HCT116 (cell line): ENCODE results near the gene ADAM11. TPM values are rescaled to one million over a fixed set of nuclear protein-coding genes. Genes with fewer than 3 reads are reported as not detected.

Source experiments
- ATAC-seq: fragments of 200-7000 bp; cut with Tn5 transposase; 2 replicates; pipeline ENCODE4 v1.9.1; 2020; ENCODE audit warnings: mild to moderate bottlenecking, moderate library complexity
- BruUV-seq: library from RNA; stranded (reverse); fragments of 400-500 nt; replicated peaks from 2 replicates; lab custom pipeline; 2021; lab: Mats Ljungman, UMichigan
- CTCF ChIA-PET: fragments of 300-600 bp; sonication (Branson Sonifier 250); formaldehyde crosslinking; loops from one replicate; lab custom pipeline; 2021; ENCODE audit warnings: antibody characterized with exemption; lab: Charles Lee
- POLR2A ChIA-PET: fragments of 300-600, 350-600 bp; sonication (Branson Sonifier 250); formaldehyde crosslinking; loops from one replicate; lab custom pipeline; 2021; ENCODE audit warnings: antibody characterized with exemption; lab: Charles Lee
- RAD21 ChIA-PET, 2 experiments: fragments of 300-600 bp; sonication (Branson Sonifier 250); formaldehyde crosslinking; loops; one replicate each; lab custom pipeline; 2023; ENCODE audit warnings: low total read pairs in 2 of 2; ENCODE audit not compliant: uncharacterized antibody in 2 of 2, unreplicated experiment in 2 of 2, low non-redundant PET in 1 of 2; lab: Charles Lee
- DNase-seq: peaks from one replicate; pipeline ENCODE4 v3.0.0-alpha.2; 2010; ENCODE audit warnings: low read depth, low spot score
- H2AFZ ChIP-seq: fragments of 200-600 bp; shearing (Covaris generic), sonication (generic); 2 replicates; pipeline ENCODE4 v1.6.1; 2017; ENCODE audit warnings: low read depth, mixed run types, mixed read lengths, antibody characterized with exemption, low read length; ENCODE audit not compliant: poor library complexity, severe bottlenecking
- H3K27ac ChIP-seq: 2 replicates; pipeline ENCODE4 v1.5.1; 2012; ENCODE audit warnings: low read depth, low read length
- H3K27me3 ChIP-seq: fragments of 200-600 bp; sonication (generic); 2 replicates; pipeline ENCODE4 v1.6.1; 2016; ENCODE audit warnings: mixed run types, low read length, mixed read lengths; ENCODE audit not compliant: insufficient read depth
- H3K36me3 ChIP-seq, 2 experiments: fragments of 200-500 bp in 1 of 2; fragments of 200-600 bp in 1 of 2; sonication (Bioruptor generic) in 1 of 2; sonication (generic) in 1 of 2; 2 replicates each; pipeline versions ENCODE4 v1.5.1 to v1.6.1; 2014 to 2016; ENCODE audit warnings: low read length in 2 of 2, inconsistent platforms in 1 of 2, mixed read lengths in 1 of 2, mixed run types in 1 of 2; ENCODE audit not compliant: insufficient read depth in 2 of 2, control insufficient read depth in 1 of 2
- H3K4me1 ChIP-seq, 2 experiments: fragments of 200-600 bp in 1 of 2; sonication (generic) in 1 of 2; 2 replicates each; pipeline versions ENCODE4 v1.5.1 to v1.6.1; 2012 to 2017; ENCODE audit warnings: low read length in 2 of 2, inconsistent platforms in 1 of 2, mild to moderate bottlenecking in 1 of 2, mixed read lengths in 1 of 2, mixed run types in 1 of 2, moderate library complexity in 1 of 2; ENCODE audit not compliant: insufficient read depth in 2 of 2, control insufficient read depth in 1 of 2
- H3K4me2 ChIP-seq: fragments of 200-600 bp; sonication (generic); 2 replicates; pipeline ENCODE4 v1.6.1; 2017; ENCODE audit warnings: mixed run types, low read length, mixed read lengths
- H3K4me3 ChIP-seq, 2 experiments: fragments of 200-600 bp in 1 of 2; sonication (generic) in 1 of 2; replicated peaks in 1 of 2; 2 replicates each; pipeline ENCODE4 v1.5.1; 2011 to 2016; ENCODE audit warnings: low read length in 2 of 2, control low read depth in 1 of 2, low read depth in 1 of 2, mild to moderate bottlenecking in 1 of 2, mixed read lengths in 1 of 2, mixed run types in 1 of 2
- H3K79me2 ChIP-seq: fragments of 200-600 bp; sonication (generic); 2 replicates; pipeline ENCODE4 v1.6.1; 2017; ENCODE audit warnings: mild to moderate bottlenecking, mixed run types, low read length, moderate library complexity, mixed read lengths; ENCODE audit not compliant: insufficient read depth
- H3K9ac ChIP-seq: fragments of 200-600 bp; sonication (generic); 2 replicates; pipeline ENCODE4 v1.6.1; 2016; ENCODE audit warnings: low read length, mixed read lengths
- H3K9me2 ChIP-seq: fragments of 200-600 bp; sonication (generic), shearing (Covaris generic); 2 replicates; pipeline ENCODE4 v1.6.1; 2017; ENCODE audit warnings: mixed run types, mild to moderate bottlenecking, moderate library complexity; ENCODE audit not compliant: insufficient read depth
- H3K9me3 ChIP-seq, 2 experiments: fragments of 200-500 bp in 1 of 2; fragments of 200-600 bp in 1 of 2; sonication (Bioruptor generic) in 1 of 2; sonication (generic) in 1 of 2; 2 replicates each; pipeline ENCODE4 v1.6.1; 2014 to 2017; ENCODE audit warnings: low read length in 2 of 2, mixed read lengths in 2 of 2, inconsistent platforms in 1 of 2, low read depth in 1 of 2, mild to moderate bottlenecking in 1 of 2, mixed run types in 1 of 2, moderate library complexity in 1 of 2; ENCODE audit not compliant: control insufficient read depth in 1 of 2, insufficient read depth in 1 of 2
- H4K20me1 ChIP-seq: fragments of 200-600 bp; sonication (generic), shearing (Covaris generic); 2 replicates; pipeline ENCODE4 v1.6.1; 2017; ENCODE audit warnings: mixed run types, mild to moderate bottlenecking, moderate library complexity; ENCODE audit not compliant: insufficient read depth
- CBX3 ChIP-seq: IDR thresholded peaks from 2 replicates; pipeline ENCODE4 v1.6.1; 2012; ENCODE audit warnings: low read depth
- EGR1 ChIP-seq: IDR thresholded peaks from 2 replicates; pipeline ENCODE4 v1.6.1; 2012; ENCODE audit warnings: low read depth
- EZH2 ChIP-seq: fragments of 200-600 bp; sonication (generic); IDR thresholded peaks from 2 replicates; pipeline ENCODE4 v1.6.1; 2017; ENCODE audit warnings: antibody characterized with exemption, mixed run types
- EZH2phosphoT487 ChIP-seq: fragments of 200-600 bp; IDR thresholded peaks from 2 replicates; pipeline ENCODE4 v1.6.1; 2018; ENCODE audit warnings: antibody characterized with exemption, borderline replicate concordance
- FOSL1 ChIP-seq: IDR thresholded peaks from 2 replicates; pipeline ENCODE4 v1.6.1; 2012; ENCODE audit warnings: low read depth
- JUND ChIP-seq: IDR thresholded peaks from 2 replicates; pipeline ENCODE4 v1.6.1; 2012
- POLR2A ChIP-seq: IDR thresholded peaks from 2 replicates; pipeline ENCODE4 v1.7.0; 2011; ENCODE audit warnings: borderline replicate concordance; ENCODE audit not compliant: insufficient read depth, insufficient read length; ENCODE audit errors: extremely low read depth
- POLR2AphosphoS5 ChIP-seq: IDR thresholded peaks from 2 replicates; pipeline ENCODE4 v1.6.1; 2011; ENCODE audit warnings: mild to moderate bottlenecking, low read depth, low read length, moderate library complexity
- SIN3A ChIP-seq: IDR thresholded peaks from 2 replicates; pipeline ENCODE4 v1.6.1; 2012; ENCODE audit warnings: low read depth
- SP1 ChIP-seq: IDR thresholded peaks from 2 replicates; pipeline ENCODE4 v1.6.1; 2012; ENCODE audit warnings: low read depth
- TCF7L2 ChIP-seq: IDR thresholded peaks from 2 replicates; pipeline ENCODE4 v1.7.0; 2011; ENCODE audit warnings: borderline replicate concordance, inconsistent platforms; ENCODE audit not compliant: insufficient read depth, insufficient read length; ENCODE audit errors: extremely low read depth
- YY1 ChIP-seq: IDR thresholded peaks from 2 replicates; pipeline ENCODE4 v1.6.1; 2011; ENCODE audit warnings: low read length, low read depth, moderate library complexity, mild to moderate bottlenecking; ENCODE audit not compliant: insufficient replicate concordance; ENCODE audit errors: extremely low read depth
- ZFX ChIP-seq: fragments of 450-650 bp; IDR thresholded peaks from 2 replicates; pipeline ENCODE4 v1.6.1; 2017
- ZNF274 ChIP-seq: fragments of 200-500 bp; sonication (Bioruptor generic); IDR thresholded peaks from 2 replicates; pipeline ENCODE4 v1.6.1; 2014; ENCODE audit warnings: mild to moderate bottlenecking, low read depth, low read length, inconsistent platforms
- intact Hi-C: fragments of 100-400 bp; cut with micrococcal nuclease; formaldehyde crosslinking; loops from 2 replicates; pipeline ENCODE4 v1.10.0; 2022
- total RNA-seq: library from RNA; stranded (reverse); gene quantifications from one replicate; pipeline ENCODE4 v1.2.1, GENCODE V29; 2021; ENCODE audit not compliant: unreplicated experiment
- TF ChIP-seq, protein P1 (sequence below): IDR thresholded peaks from 2 replicates; pipeline ENCODE4 v1.6.1; 2011; ENCODE audit warnings: mild to moderate bottlenecking, low read length, moderate library complexity; ENCODE audit not compliant: insufficient replicate concordance; ENCODE audit errors: extremely low read depth
- TF ChIP-seq, protein P2 (sequence below): IDR thresholded peaks from 2 replicates; pipeline ENCODE4 v1.6.1; 2012
- TF ChIP-seq, protein P3 (sequence below): IDR thresholded peaks from 2 replicates; pipeline ENCODE4 v1.6.1; 2012
- TF ChIP-seq, protein P4 (sequence below), 3 experiments: fragments of 200-600 bp in 1 of 3; sonication (generic) in 1 of 3; IDR thresholded peaks in 2 of 3; conservative IDR thresholded peaks in 1 of 3; 2 replicates each; pipeline ENCODE4 v1.5.1; 2012 to 2017; ENCODE audit warnings: low read depth in 2 of 3, low read length in 2 of 3, antibody characterized with exemption in 1 of 3, borderline replicate concordance in 1 of 3, control low read depth in 1 of 3, mild to moderate bottlenecking in 1 of 3, mixed read lengths in 1 of 3, mixed run types in 1 of 3, moderate library complexity in 1 of 3; ENCODE audit not compliant: insufficient read depth in 1 of 3

ADAM11 gene
- total RNA-seq, 1 experiment from 2014 or later, result 7.7 TPM

DNA sequence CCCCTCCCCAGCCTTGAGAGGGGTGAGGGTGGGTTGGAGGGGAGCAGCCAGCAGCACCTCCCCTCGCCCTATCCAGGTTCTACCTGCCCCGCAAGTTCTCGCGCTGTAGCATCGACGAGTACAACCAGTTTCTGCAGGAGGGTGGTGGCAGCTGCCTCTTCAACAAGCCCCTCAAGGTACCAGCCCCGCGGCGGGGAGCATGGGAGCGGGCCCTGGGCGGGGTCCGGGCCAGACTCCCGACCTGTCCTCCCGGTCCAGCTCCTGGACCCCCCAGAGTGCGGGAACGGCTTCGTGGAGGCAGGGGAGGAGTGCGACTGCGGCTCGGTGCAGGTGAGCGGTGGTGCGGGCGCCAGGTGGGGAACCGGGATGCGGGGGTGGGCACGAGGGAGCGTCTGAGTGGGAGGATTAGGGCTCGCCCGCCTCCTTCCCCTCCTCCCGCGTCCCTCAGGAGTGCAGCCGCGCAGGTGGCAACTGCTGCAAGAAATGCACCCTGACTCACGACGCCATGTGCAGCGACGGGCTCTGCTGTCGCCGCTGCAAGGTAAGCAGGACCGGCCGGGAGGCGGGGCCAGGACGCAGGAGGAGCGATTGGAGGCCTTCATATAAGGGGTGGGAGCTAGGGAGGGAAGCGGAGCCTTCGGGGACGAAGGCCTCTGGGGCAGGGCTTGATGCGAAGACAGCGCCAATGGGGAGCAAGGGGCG is 16.5 kb downstream of the ADAM11 start:
- no peaks in the 10 kb centered on the region for H3K9me2 ChIP-seq
- no peaks in the 10 kb centered on the region for H3K27me3 ChIP-seq
- ChIA-PET POLR2A (interaction anchor here (0.6 to 1.0 kb wide), 4 partner anchors 12 to 286 kb away, joined by 3 to 5 read pairs (median 4); partner anchors contain the start of gene NMT1), RAD21 (interaction anchor here (0.6 to 1.4 kb wide), 5 partner anchors 9 to 136 kb away, joined by 3 to 6 read pairs (median 5); no protein-coding TSS in a partner anchor), CTCF (interaction anchor here (0.8 to 2.2 kb wide), 20 partner anchors 9 to 360 kb away, joined by 3 to 21 read pairs (median 4); partner anchors contain the start of gene ACBD4)
- no peaks in the 10 kb centered on the region for H3K36me3 ChIP-seq
- H3K4me3 ChIP-seq, result peak overlapping the region; percentile 62 to 67
- H4K20me1 ChIP-seq, result no peaks in the 10 kb centered on the region
- ATAC-seq, result peak; percentile 91
- H3K27ac ChIP-seq, result peak overlapping the region; percentile 69
- DNase-seq, result peak; percentile 97
- peaks cover 3 to 30% of the 10 kb centered on the region in 2 experiments; a peak in 3 of 4 replicates for H3K4me1 ChIP-seq
- H3K9ac ChIP-seq, result peak overlapping the region; percentile 72
- peak overlapping the region; percentile 96 for H3K4me2 ChIP-seq
- no peak overlapping the region for H2AFZ ChIP-seq
- H3K9me3 ChIP-seq, result no peaks in the 10 kb centered on the region
- H3K79me2 ChIP-seq, result no peaks in the 10 kb centered on the region
- intact Hi-C loops, result loop anchor here (1.0 to 10.0 kb wide), 5 partner anchors 58 to 360 kb away; partner anchors contain the start of genes ACBD4 and PLCD3
- no TSS peak for BruUV-seq
- TF ChIP-seq, protein P1, sequence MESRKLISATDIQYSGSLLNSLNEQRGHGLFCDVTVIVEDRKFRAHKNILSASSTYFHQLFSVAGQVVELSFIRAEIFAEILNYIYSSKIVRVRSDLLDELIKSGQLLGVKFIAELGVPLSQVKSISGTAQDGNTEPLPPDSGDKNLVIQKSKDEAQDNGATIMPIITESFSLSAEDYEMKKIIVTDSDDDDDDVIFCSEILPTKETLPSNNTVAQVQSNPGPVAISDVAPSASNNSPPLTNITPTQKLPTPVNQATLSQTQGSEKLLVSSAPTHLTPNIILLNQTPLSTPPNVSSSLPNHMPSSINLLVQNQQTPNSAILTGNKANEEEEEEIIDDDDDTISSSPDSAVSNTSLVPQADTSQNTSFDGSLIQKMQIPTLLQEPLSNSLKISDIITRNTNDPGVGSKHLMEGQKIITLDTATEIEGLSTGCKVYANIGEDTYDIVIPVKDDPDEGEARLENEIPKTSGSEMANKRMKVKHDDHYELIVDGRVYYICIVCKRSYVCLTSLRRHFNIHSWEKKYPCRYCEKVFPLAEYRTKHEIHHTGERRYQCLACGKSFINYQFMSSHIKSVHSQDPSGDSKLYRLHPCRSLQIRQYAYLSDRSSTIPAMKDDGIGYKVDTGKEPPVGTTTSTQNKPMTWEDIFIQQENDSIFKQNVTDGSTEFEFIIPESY, result no peak
- TF ChIP-seq YY1 (peak; percentile 72), SP1 (no peak; the same call in 1 of the 2 replicates), TCF7L2 (no peak), FOSL1 (no peak), EZH2 (no peak), ZNF274 (no peak), ZFX (no peak), SIN3A (no peak), JUND (no peak), CBX3 (no peak), POLR2A (peak; percentile 69), EZH2phosphoT487 (no peak), EGR1 (no peak), POLR2AphosphoS5 (peak; percentile 64)
- TF ChIP-seq, protein P2, sequence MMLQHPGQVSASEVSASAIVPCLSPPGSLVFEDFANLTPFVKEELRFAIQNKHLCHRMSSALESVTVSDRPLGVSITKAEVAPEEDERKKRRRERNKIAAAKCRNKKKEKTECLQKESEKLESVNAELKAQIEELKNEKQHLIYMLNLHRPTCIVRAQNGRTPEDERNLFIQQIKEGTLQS, result no peak
- TF ChIP-seq, protein P3, sequence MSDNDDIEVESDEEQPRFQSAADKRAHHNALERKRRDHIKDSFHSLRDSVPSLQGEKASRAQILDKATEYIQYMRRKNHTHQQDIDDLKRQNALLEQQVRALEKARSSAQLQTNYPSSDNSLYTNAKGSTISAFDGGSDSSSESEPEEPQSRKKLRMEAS, result peak; percentile 87
- TF ChIP-seq, protein P4, sequence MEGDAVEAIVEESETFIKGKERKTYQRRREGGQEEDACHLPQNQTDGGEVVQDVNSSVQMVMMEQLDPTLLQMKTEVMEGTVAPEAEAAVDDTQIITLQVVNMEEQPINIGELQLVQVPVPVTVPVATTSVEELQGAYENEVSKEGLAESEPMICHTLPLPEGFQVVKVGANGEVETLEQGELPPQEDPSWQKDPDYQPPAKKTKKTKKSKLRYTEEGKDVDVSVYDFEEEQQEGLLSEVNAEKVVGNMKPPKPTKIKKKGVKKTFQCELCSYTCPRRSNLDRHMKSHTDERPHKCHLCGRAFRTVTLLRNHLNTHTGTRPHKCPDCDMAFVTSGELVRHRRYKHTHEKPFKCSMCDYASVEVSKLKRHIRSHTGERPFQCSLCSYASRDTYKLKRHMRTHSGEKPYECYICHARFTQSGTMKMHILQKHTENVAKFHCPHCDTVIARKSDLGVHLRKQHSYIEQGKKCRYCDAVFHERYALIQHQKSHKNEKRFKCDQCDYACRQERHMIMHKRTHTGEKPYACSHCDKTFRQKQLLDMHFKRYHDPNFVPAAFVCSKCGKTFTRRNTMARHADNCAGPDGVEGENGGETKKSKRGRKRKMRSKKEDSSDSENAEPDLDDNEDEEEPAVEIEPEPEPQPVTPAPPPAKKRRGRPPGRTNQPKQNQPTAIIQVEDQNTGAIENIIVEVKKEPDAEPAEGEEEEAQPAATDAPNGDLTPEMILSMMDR (IDR thresholded peaks at IDR 0.05 in 2 of 3, conservative IDR thresholded peaks at IDR 0.05 in 1 of 3; ENCODE audit: borderline replicate concordance in 1 of 3, insufficient read depth in 1 of 3, low read depth in 2 of 3, low read length in 2 of 3), result no peak; a peak in 1 of 6 replicates
